K562 (cell line): ENCODE results near the gene NKIRAS1. TPM values are rescaled to one million over a fixed set of nuclear protein-coding genes. Genes with fewer than 3 reads are reported as not detected.

Experiments used
- ATAC-seq: fragments of 200-7000 bp; cut with Tn5 transposase; 3 replicates; pipeline ENCODE4 v1.9.1; 2020; ENCODE audit warnings: moderate library complexity
- BruUV-seq: library from RNA; stranded (reverse); fragments of 400-500 nt; replicated peaks from 2 replicates; lab custom pipeline; 2021; lab: Mats Ljungman, UMichigan
- CTCF ChIA-PET: fragments of 300-600 bp; formaldehyde crosslinking; extraction: SDS; loops from one replicate; lab custom pipeline; 2021; ENCODE audit warnings: low intra/inter-chr PET ratio; lab: Yijun Ruan, JAX
- POLR2A ChIA-PET: fragments of 300-600, 350-650 bp; sonication (Branson Sonifier 250); formaldehyde crosslinking; extraction: SDS; loops from one replicate; lab custom pipeline; 2021; ENCODE audit warnings: antibody characterized with exemption, inconsistent platforms; lab: Yijun Ruan, JAX
- DNase-seq, 4 experiments: peaks; one replicate each; pipeline versions ENCODE4 v3.0.0 to v3.0.0-alpha.2; 2011 to 2018; ENCODE audit warnings: low spot score in 3 of 4, mixed read lengths in 3 of 4; ENCODE audit errors: extremely low read depth in 1 of 4
- FAIRE-seq: peaks from 2 replicates; lab custom pipeline; 2011; peaks lifted over from hg19 to GRCh38; lab: Jason Lieb, UNC
- H2AFZ ChIP-seq: 2 replicates; pipeline ENCODE4 v1.6.0; 2011; ENCODE audit warnings: low read depth, low read length, control low read depth, inconsistent platforms
- H3K27ac ChIP-seq: fragments of 200-600 bp; 3 replicates; pipeline ENCODE4 v1.8.0; 2011; ENCODE audit warnings: low read depth, mild to moderate bottlenecking, control low read depth, inconsistent platforms, low read length, moderate library complexity, mixed read lengths; ENCODE audit errors: extremely low read depth
- H3K27me3 ChIP-seq, 2 experiments: fragments of 300-600 bp in 1 of 2; 2 replicates in 1 of 2; 3 replicates in 1 of 2; pipeline versions ENCODE4 v1.6.0 to v1.8.0; 2011; ENCODE audit warnings: inconsistent platforms in 2 of 2, low read length in 2 of 2, mild to moderate bottlenecking in 1 of 2, mixed read lengths in 1 of 2, moderate library complexity in 1 of 2; ENCODE audit not compliant: control insufficient read depth in 2 of 2, insufficient read depth in 2 of 2
- H3K36me3 ChIP-seq: fragments of 300-600 bp; 3 replicates; pipeline ENCODE4 v1.8.0; 2011; ENCODE audit warnings: mild to moderate bottlenecking, low read length, inconsistent platforms; ENCODE audit not compliant: control insufficient read depth, insufficient read depth
- H3K4me1 ChIP-seq, 2 experiments: fragments of 200-600 bp in 1 of 2; replicated peaks in 1 of 2; 2 replicates in 1 of 2; 3 replicates in 1 of 2; pipeline versions ENCODE4 v1.5.1 to v1.8.0; 2011; ENCODE audit warnings: inconsistent platforms in 2 of 2, low read length in 2 of 2, mild to moderate bottlenecking in 1 of 2, mixed read lengths in 1 of 2, moderate library complexity in 1 of 2; ENCODE audit not compliant: control insufficient read depth in 2 of 2, insufficient read depth in 2 of 2
- H3K4me2 ChIP-seq: 2 replicates; pipeline ENCODE4 v1.6.1; 2011; ENCODE audit warnings: low read length, control low read depth, inconsistent platforms, mixed read lengths; ENCODE audit not compliant: insufficient read depth
- H3K4me3 ChIP-seq: fragments of 200-600 bp; sonication (generic), shearing (Covaris generic); 2 replicates; pipeline ENCODE4 v1.5.1; 2016; ENCODE audit warnings: control low read depth, inconsistent platforms
- H3K79me2 ChIP-seq: fragments of 200-600 bp; 3 replicates; pipeline ENCODE4 v1.8.0; 2011; ENCODE audit warnings: low read length, inconsistent platforms; ENCODE audit not compliant: control insufficient read depth, insufficient read depth
- H3K9ac ChIP-seq, 2 experiments: 2 replicates each; pipeline versions ENCODE4 v1.6.0 to v1.6.1; 2011; ENCODE audit warnings: low read depth in 2 of 2, low read length in 2 of 2, control low read depth in 1 of 2, inconsistent platforms in 1 of 2, mild to moderate bottlenecking in 1 of 2, mixed read lengths in 1 of 2; ENCODE audit not compliant: insufficient read depth in 1 of 2
- H3K9me1 ChIP-seq: one replicate; pipeline ENCODE4 v1.6.0; 2011; ENCODE audit warnings: inconsistent platforms, mild to moderate bottlenecking, low read length, moderate library complexity; ENCODE audit not compliant: control insufficient read depth, insufficient read depth
- H3K9me3 ChIP-seq: replicated peaks from 2 replicates; pipeline ENCODE4 v1.5.1; 2011; ENCODE audit warnings: low read depth, low read length, inconsistent platforms; ENCODE audit not compliant: control insufficient read depth, insufficient read depth
- H4K20me1 ChIP-seq: replicated peaks from 2 replicates; pipeline ENCODE4 v1.6.1; 2011; ENCODE audit warnings: low read length, inconsistent platforms, mixed read lengths; ENCODE audit not compliant: control insufficient read depth, insufficient read depth
- HDAC6 ChIP-seq: IDR thresholded peaks from 2 replicates; pipeline ENCODE4 v1.6.1; 2012; ENCODE audit warnings: low read depth, mild to moderate bottlenecking, control low read depth, inconsistent platforms, low read length, moderate library complexity
- ZNF165 ChIP-seq: fragments of 250-450 bp; sonication (Bioruptor Pico); IDR thresholded peaks from 2 replicates; pipeline ENCODE4 v1.4.0; 2020; ENCODE audit warnings: borderline replicate concordance
- ZNF77 ChIP-seq: fragments of 250-450 bp; sonication (Bioruptor Pico); IDR thresholded peaks from 2 replicates; pipeline ENCODE4 v1.5.0; 2020
- WGBS: fragments of 100-300 bp; shearing (Covaris generic); methylation state at CpG from one replicate; pipeline ENCODE4 v1.1.6; 2016; ENCODE audit warnings: low coverage, mixed read lengths; ENCODE audit not compliant: insufficient coverage; ENCODE audit errors: missing lambda C conversion rate; 5-methylcytosine and 5-hydroxymethylcytosine counted together
- in situ Hi-C: fragments of 300-500 bp; cut with MboI; formaldehyde crosslinking; loops from 4 replicates; pipeline ENCODE4 v1.15.0; 2018; ENCODE audit warnings: inconsistent platforms, mixed read lengths
- intact Hi-C: fragments of 100-400 bp; cut with micrococcal nuclease; formaldehyde crosslinking; loops from 2 replicates; pipeline ENCODE4 v1.14.2; 2022
- polyA plus RNA-seq, 8 experiments: library from polyadenylated mRNA; depleted of rRNA in 4 of 8; stranded (reverse) in 5 of 8; unstranded in 3 of 8; fragments of >200 nt; fragmentation: Nextera tagmentation in 2 of 8; fragmentation: Illumina TruSeq in 1 of 8; extraction: Ambion mirVana in 2 of 8; extraction: Trizol in 1 of 8; gene quantifications; 2 replicates each; pipeline versions ENCODE4 v1.2.1 to v1.2.3, GENCODE V29; 2011 to 2014; ENCODE audit warnings: inconsistent platforms in 1 of 8, missing spikeins in 1 of 8
- total RNA-seq, 7 experiments: library from RNA; depleted of rRNA in 6 of 7; stranded (reverse); fragments of >200 nt in 6 of 7; fragmentation: Illumina TruSeq in 2 of 7; extraction: Trizol in 2 of 7; gene quantifications; 2 replicates each; pipeline versions ENCODE4 v1.2.1 to v1.2.3, GENCODE V29; 2011 to 2021; ENCODE audit warnings: low replicate concordance in 1 of 7
- TF ChIP-seq, protein P1 (sequence below), 2 experiments: fragments of 450-650 bp; formaldehyde crosslinking in 1 of 2; IDR thresholded peaks; 2 replicates each; pipeline versions ENCODE4 v1.4.0 to v1.6.1; 2014 to 2020; ENCODE audit warnings: mild to moderate bottlenecking in 2 of 2, borderline replicate concordance in 1 of 2, low read depth in 1 of 2
- TF ChIP-seq, protein P2 (sequence below): fragments of 450-650 bp; IDR thresholded peaks from 2 replicates; pipeline ENCODE4 v1.6.1; 2017; ENCODE audit warnings: antibody characterized with exemption
- TF ChIP-seq, protein P3 (sequence below), 3 experiments: IDR thresholded peaks in 2 of 3; conservative IDR thresholded peaks in 1 of 3; 2 replicates each; pipeline ENCODE4 v1.5.1; 2011 to 2012; ENCODE audit warnings: low read length in 3 of 3, mild to moderate bottlenecking in 3 of 3, control low read depth in 2 of 3, improper control_type of control experiment in 1 of 3, inconsistent platforms in 1 of 3, low read depth in 1 of 3, mixed read lengths in 1 of 3, moderate library complexity in 1 of 3; ENCODE audit not compliant: insufficient read depth in 2 of 3

Gene NKIRAS1
- total and polyA plus RNA-seq, 9 of the 15 experiments (the other 6 are each of a cell fraction or from before 2014, with no cell fraction given): 5.1 to 10.3 (median 6.3) TPM

DNA sequence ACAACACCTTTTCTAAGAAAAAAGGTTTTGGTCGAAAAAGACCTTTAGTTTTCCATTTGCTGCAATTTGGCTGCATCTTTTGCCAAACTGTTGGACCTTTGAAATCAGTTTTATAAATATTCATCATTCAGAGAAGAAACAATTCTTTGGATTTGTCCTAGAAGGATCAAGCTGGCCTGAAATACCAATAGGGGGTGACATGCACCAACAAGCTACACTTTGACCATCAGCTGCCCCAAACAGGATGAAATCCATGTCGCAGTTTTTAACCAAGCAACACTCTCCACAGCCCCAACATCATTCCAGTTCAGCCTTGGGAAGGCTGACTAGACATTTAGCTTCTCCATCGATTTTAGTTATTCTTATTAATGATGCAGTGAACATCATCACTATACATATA lies 9.9 kb upstream of the NKIRAS1 start:
- 9% methylated on average over 3 of the region's 3 CpGs for WGBS
- DNase-seq: no peak
- CTCF ChIA-PET: interaction anchor here (0.5 to 1.7 kb wide), 2 partner anchors 311 to 756 kb away, joined by 3 read pairs; no protein-coding TSS in a partner anchor
- TF ChIP-seq, protein P1, sequence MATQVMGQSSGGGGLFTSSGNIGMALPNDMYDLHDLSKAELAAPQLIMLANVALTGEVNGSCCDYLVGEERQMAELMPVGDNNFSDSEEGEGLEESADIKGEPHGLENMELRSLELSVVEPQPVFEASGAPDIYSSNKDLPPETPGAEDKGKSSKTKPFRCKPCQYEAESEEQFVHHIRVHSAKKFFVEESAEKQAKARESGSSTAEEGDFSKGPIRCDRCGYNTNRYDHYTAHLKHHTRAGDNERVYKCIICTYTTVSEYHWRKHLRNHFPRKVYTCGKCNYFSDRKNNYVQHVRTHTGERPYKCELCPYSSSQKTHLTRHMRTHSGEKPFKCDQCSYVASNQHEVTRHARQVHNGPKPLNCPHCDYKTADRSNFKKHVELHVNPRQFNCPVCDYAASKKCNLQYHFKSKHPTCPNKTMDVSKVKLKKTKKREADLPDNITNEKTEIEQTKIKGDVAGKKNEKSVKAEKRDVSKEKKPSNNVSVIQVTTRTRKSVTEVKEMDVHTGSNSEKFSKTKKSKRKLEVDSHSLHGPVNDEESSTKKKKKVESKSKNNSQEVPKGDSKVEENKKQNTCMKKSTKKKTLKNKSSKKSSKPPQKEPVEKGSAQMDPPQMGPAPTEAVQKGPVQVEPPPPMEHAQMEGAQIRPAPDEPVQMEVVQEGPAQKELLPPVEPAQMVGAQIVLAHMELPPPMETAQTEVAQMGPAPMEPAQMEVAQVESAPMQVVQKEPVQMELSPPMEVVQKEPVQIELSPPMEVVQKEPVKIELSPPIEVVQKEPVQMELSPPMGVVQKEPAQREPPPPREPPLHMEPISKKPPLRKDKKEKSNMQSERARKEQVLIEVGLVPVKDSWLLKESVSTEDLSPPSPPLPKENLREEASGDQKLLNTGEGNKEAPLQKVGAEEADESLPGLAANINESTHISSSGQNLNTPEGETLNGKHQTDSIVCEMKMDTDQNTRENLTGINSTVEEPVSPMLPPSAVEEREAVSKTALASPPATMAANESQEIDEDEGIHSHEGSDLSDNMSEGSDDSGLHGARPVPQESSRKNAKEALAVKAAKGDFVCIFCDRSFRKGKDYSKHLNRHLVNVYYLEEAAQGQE (IDR thresholded peaks at IDR 0.05; ENCODE audit: borderline replicate concordance): peak; percentile 57
- TF ChIP-seq, protein P1 (CRISPR knock-in tag; IDR thresholded peaks at IDR 0.05; ENCODE audit: low read depth): no peak
- TF ChIP-seq, protein P2, sequence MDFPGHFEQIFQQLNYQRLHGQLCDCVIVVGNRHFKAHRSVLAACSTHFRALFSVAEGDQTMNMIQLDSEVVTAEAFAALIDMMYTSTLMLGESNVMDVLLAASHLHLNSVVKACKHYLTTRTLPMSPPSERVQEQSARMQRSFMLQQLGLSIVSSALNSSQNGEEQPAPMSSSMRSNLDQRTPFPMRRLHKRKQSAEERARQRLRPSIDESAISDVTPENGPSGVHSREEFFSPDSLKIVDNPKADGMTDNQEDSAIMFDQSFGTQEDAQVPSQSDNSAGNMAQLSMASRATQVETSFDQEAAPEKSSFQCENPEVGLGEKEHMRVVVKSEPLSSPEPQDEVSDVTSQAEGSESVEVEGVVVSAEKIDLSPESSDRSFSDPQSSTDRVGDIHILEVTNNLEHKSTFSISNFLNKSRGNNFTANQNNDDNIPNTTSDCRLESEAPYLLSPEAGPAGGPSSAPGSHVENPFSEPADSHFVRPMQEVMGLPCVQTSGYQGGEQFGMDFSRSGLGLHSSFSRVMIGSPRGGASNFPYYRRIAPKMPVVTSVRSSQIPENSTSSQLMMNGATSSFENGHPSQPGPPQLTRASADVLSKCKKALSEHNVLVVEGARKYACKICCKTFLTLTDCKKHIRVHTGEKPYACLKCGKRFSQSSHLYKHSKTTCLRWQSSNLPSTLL: no peak
- TF ChIP-seq, protein P3, sequence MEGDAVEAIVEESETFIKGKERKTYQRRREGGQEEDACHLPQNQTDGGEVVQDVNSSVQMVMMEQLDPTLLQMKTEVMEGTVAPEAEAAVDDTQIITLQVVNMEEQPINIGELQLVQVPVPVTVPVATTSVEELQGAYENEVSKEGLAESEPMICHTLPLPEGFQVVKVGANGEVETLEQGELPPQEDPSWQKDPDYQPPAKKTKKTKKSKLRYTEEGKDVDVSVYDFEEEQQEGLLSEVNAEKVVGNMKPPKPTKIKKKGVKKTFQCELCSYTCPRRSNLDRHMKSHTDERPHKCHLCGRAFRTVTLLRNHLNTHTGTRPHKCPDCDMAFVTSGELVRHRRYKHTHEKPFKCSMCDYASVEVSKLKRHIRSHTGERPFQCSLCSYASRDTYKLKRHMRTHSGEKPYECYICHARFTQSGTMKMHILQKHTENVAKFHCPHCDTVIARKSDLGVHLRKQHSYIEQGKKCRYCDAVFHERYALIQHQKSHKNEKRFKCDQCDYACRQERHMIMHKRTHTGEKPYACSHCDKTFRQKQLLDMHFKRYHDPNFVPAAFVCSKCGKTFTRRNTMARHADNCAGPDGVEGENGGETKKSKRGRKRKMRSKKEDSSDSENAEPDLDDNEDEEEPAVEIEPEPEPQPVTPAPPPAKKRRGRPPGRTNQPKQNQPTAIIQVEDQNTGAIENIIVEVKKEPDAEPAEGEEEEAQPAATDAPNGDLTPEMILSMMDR (IDR thresholded peaks at IDR 0.05 in 2 of 3, conservative IDR thresholded peaks at IDR 0.05 in 1 of 3; ENCODE audit: insufficient read depth in 2 of 3, low read depth in 1 of 3, low read length in 3 of 3): peak; percentile 36 to 64 (median 44); a peak in 5 of 6 replicates
- TF ChIP-seq ZNF165 (no peak), ZNF77 (CRISPR knock-in tag) (no peak), HDAC6 (no peak)

More for the DNA sequence above, 9.9 kb upstream of the NKIRAS1 start:
- no TSS peak for BruUV-seq
- H2AFZ ChIP-seq: no peak overlapping the region
- H3K4me3 ChIP-seq: no peak overlapping the region
- FAIRE-seq: peak; percentile 6
- in situ Hi-C loops: no loop called here
- no peak overlapping the region for H3K4me2 ChIP-seq
- no peaks in the 10 kb centered on the region for H3K36me3 ChIP-seq
- no peaks in the 10 kb centered on the region for H3K27me3 ChIP-seq
- H3K9me1 ChIP-seq: no peaks in the 10 kb centered on the region
- no peaks in the 10 kb centered on the region for H4K20me1 ChIP-seq
- POLR2A ChIA-PET: interaction anchor here (1.1 to 8.9 kb wide), 4 partner anchors 8 to 11 kb away, joined by 3 to 81 read pairs (median 4); partner anchors contain the start of genes NKIRAS1 and RPL15
- ATAC-seq: peak; percentile 50; the same call in 2 of the 3 replicates
- H3K4me1 ChIP-seq: peaks cover 3 to 15% of the 10 kb centered on the region in 2 experiments; a peak in 2 of 5 replicates
- intact Hi-C loops: loop anchor here (2.0 kb wide), 1 partner anchor 72 kb away; no protein-coding TSS in a partner anchor
- H3K79me2 ChIP-seq: no peaks in the 10 kb centered on the region
- no peaks in the 10 kb centered on the region for H3K9me3 ChIP-seq
- no peak overlapping the region for H3K9ac ChIP-seq
- no peak overlapping the region for H3K27ac ChIP-seq
